Fibroblast of the aortic adventitia (primary cell): ENCODE data around the gene MYCN. TPM values are rescaled to one million over a fixed set of nuclear protein-coding genes. Genes with fewer than 3 reads are reported as not detected.

Source experiments
- DNase-seq: peaks from one replicate; pipeline ENCODE4 v3.0.0-alpha.2; 2010; ENCODE audit warnings: low read depth
- H3K4me3 ChIP-seq: 2 replicates; pipeline ENCODE4 v1.5.1; 2011; ENCODE audit warnings: low read depth, mild to moderate bottlenecking, control low read depth, low read length, moderate library complexity
- CTCF ChIP-seq: IDR thresholded peaks from 2 replicates; pipeline ENCODE4 v1.5.1; 2011; ENCODE audit warnings: mild to moderate bottlenecking, low read length, control low read depth, inconsistent platforms; ENCODE audit not compliant: insufficient read depth
- total RNA-seq: library from RNA; depleted of rRNA; stranded (reverse); fragments of >200 nt; gene quantifications from 2 replicates; pipeline ENCODE4 v1.2.3, GENCODE V29; 2012; ENCODE audit warnings: low replicate concordance

The MYCN gene
- total RNA-seq, 1 donor = not detected

GRCh38 chr2:15894481-15895144 lies 45.7 kb upstream of the MYCN start:
- no peak for DNase-seq
- TF ChIP-seq CTCF = no peak
- no peak overlapping the region for H3K4me3 ChIP-seq

GRCh38 chr2:15895615-15896469 lies 44.5 kb upstream of the MYCN start:
- no peak overlapping the region for H3K4me3 ChIP-seq
- TF ChIP-seq CTCF = no peak
- no peak for DNase-seq

GRCh38 chr2:15896859-15897258 lies 43.5 kb upstream of the MYCN start:
- no peak for TF ChIP-seq CTCF
- DNase-seq = no peak
- H3K4me3 ChIP-seq = no peak overlapping the region

GRCh38 chr2:15897431-15898098 lies 42.8 kb upstream of the MYCN start:
- no peak for TF ChIP-seq CTCF
- no peak for DNase-seq
- H3K4me3 ChIP-seq = no peak overlapping the region

- H3K4me3 ChIP-seq = no peak overlapping the region
- TF ChIP-seq CTCF = no peak
- DNase-seq = no peak
Observed at GRCh38 chr2:15899327-15899612, 41.1 kb upstream of the MYCN start.

GRCh38 chr2:15899751-15900493 lies 40.4 kb upstream of the MYCN start:
- no peak for DNase-seq
- no peak overlapping the region for H3K4me3 ChIP-seq
- no peak for TF ChIP-seq CTCF
